Stimulated activated CD8-positive, alpha-beta memory T cell treated with anti-CD3 and anti-CD28 coated beads, Interleukin-12 subunit alpha, Interleukin-12 subunit beta, amount 100 ng/mL, for 4 hours (primary cell): ENCODE measurements around the gene PITPNM2.

Experiments used
- DNase-seq: peaks from one replicate; pipeline ENCODE4 v3.0.0-alpha.2; 2020; ENCODE audit warnings: low read depth

The PITPNM2 gene

DNA sequence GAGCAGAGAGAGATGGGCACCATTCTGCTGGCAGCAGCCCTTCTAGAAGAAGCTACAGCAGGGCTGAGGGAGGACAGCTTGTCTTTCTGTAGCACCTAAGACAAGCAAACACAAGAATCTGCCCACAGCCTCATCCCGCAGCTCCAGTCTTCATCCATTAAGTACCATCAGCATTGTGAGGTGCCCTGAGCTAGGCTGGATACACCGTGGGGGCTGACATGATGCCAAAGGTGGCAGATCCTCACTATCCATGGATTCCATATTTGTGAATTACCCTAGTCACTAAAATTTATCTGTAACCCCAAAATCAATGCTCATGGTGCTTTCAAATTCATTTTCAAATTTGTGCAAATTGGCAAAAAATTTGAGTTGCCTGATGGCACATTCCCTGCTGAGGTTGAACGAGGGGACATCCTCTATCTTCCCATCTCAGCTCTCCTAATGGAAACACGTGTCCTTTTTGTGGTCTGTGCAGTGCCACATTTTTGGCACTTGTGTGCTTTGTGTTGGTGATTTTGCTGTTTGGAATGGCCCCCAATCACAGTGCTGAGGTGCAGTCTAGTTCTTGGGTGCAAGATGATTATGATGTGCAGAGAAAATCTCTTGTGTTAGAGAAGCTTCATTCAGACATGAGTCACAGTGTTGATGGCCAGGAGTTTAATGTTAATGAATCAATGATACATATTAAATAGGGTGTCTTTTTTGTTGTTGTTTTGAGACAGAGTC, 7.0 kb downstream of the PITPNM2 start:
- DNase-seq, result no peak

DNA sequence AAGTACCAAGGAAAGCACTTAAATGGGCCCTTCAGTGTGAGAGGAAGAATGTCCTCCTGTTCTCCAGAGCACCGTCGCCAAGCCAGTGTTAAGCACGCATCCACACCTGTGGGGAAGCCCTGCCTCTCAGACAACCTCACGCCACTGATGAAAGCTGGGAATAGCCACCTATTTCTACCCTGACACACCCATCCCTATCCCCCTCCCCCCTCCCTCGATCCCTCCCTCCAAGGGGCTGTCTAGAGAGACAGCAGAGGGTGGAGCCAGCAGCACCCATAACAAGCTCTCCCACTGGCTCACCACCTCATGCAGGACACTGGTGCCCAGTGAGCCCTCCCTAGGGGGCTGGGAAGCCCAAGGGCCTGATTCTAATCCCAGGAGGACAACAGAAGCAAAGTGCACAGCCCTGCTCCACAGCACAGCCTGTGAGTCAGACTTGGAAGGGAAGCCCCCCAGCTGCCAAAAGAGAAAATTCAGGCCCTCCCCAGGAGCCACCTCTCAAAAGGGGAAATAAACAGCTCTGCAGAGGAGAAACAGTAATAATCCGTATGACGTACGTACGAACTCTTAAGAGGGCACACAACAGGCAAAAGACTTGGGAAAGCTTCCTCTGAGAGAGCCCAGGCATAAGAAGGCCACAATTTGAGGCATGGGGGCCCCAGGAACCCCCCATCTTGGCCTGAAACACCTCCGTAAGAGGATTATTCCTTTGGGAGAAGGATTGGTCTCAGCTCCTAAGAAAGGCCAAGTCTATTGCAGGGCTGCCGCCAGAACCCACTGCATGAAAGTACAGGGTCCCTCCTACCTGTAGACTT, 7.8 kb downstream of the PITPNM2 start:
- no peak for DNase-seq

DNA sequence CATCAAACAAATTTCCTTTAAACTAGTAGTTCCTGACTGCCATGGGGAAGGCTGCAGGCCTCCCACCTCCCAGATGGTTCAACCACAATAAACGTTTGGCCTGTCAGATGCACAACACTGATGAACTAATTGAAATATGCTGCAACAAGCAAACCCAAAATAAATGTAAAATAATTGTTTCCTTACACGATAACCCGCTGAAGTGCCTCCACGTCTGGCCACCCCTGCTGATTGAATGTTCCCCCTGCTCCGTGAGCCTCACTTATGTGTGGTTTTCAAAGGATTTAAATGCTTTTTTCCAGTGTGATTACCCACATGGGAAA, 8.4 kb downstream of the PITPNM2 start:
- no peak for DNase-seq

DNA sequence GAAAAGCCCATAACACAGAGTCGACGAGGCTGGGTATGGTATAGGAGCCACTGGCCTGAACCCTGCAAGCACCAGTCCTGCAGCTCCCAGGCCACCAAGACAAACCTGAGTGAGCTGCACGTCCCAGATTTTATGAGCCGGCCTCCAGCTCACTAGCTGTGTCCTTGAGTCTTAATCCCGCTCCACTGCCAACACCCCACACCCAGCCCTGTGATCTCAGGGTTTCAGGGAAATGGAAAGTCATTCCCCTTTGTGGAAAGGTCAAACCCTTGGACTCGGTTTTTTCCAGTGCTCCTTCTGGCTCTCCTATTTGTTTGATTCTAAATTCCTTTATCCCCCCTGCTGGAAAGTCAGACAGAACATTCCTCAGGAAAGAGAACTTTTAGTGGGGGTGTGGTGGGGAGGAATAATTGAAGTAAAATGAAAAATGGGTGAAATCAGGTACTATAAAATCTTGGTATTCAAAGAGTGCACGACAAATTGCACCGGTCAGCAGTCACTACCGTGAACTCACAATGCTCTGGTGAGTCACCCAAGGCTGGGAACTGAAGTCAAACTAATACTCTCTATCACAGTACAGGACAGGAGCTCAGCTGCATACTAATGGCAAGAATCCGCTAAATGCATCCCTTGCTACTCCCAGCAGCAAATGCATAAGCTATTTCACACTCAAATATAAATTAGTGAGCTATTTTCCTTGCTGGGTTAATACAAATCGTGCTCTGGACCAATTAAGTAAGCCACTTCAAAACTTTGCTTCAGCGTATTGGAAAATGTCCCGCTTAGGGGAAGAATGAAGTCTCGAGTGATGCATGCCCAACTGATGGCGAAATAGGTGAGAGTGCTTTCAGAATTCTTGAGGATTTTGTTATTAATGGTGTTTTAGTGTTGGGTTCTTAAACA, 9.0 kb downstream of the PITPNM2 start:
- no peak for DNase-seq

DNA sequence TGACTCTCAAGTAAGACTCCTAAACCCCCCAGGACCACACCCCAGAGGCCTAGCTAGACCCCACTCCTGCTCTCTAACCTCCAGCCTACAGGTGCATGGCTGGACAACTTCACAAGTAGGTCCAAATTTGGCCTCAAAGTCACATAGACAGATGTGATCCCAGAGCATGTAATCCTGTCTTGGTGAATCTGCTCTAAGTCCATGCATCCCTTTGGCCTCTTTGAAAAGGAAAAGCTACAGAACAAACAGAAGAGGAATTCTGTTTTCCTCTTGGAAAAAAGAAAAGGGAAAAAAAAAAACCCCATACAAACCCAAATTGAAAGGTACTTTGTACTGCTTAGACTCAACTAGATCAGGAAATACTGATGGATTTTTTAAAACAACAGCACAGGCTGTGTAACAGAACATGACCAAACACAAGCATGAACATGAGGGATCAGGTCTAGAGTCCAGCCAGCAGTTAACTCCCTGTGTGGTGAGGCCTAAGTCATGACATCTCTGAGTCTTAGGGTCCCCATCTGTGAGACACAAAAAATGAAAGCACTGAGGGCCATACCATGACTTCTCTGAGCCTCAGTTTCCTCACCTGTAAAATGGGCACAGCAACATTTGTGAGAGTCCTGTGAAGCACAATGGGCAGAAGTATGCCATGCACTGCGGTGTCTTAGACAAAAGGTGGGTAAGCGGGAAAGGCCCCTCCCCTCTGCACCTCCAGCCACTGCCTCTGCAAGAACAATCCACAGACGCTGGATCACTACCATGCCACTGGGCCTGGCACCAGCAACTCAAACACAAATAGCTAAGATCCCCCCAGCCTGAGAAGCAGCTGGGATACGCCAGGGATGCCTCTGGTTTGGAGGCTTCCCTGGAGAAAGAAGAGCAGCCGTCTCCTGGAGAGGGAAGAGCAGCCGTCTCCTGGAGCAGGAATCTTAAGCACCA, 9.9 kb downstream of the PITPNM2 start:
- DNase-seq, result no peak

DNA sequence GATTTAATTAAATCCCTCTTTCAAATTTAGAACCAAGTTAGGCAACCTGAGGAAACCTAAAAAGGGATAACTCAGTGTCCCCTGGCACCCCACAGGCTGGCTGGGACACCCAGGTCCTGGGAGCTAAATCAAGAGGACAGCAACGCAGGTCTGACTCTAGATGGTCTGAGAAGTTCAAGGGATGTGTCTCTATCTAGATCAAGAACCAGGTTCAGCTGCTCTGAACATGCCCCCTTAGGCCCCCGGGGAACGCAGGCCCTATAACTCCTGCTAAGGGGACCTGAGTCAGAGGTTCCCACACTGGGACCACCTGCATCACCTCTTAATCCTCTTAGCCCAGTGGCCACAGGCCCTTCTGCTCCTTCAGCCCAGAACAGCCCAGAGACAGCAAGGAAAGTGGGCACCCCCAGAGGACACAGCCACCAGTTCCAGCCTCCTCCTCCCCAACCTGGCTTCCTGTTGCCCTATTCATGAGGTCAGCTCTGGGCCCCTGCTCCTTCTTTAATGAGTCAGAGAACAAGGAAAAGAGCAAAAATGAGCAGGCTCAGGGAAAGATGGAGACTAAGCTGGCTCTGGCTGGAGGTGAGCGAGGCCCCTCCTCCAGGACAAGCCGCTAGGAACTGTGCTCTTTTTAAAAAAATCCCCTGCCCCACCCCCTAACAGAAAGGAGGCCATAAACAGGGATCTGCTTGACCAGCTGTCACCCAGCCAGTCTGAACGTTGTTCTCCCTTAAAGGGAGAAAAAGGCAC, 10.8 kb downstream of the PITPNM2 start:
- DNase-seq, result no peak

DNA sequence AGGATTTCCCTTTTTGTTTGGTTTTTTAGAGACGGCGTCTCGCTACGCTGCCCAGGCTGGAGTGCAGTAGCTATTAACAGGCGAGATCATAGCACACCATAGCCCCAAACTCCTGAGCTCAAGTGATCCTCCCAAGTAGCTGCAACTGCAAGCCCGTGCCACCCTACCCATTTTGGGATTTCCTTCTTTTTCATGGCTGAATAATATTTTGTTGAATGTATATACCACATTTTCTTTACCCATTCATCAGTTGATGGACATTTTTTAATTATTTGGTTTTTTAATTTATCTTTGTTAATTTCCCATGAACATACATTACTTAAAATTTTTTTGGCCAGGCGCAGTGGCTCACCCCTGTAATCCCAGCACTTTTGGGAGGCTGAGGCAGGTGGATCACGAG, 15.2 kb downstream of the PITPNM2 start:
- no peak for DNase-seq

DNA sequence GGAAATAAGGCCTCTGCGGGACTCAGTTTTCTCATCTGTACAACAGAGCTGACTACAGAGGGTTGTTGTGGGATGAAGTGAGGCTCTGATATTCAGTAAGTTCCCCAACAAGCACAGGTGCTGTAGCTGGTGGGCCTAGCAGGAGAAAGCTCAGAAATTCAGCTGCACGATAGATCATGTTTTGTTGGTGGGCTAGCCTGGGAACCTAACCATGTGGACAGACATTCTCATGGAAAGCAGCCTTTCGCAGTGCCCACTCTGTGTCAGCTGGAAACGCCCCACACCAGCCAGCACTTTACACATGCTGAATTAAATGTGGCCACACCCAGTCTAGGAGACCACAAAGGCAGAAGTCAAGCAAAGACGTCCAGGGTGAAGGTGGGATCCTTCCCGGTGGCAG, 16.1 kb downstream of the PITPNM2 start:
- DNase-seq, result no peak

DNA sequence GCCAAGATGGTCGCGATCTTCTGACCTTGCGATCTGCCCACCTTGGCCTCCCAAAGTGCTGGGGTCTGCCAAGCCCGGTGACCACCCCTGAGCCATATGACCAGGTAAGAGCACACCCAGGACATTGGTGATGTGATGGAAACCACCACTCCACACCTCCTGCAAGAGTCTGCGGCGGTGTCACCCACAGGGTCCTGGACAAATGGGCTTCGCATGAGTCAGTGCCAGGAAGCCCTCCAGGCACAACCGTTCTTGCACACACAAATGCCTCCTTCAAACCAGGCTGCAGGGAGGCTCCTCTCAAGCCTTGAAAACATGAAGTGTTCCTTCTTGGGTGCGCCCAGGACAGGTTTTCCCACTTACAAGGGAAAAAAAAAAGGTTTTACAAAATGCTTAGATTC, 16.6 kb downstream of the PITPNM2 start:
- no peak for DNase-seq

DNA sequence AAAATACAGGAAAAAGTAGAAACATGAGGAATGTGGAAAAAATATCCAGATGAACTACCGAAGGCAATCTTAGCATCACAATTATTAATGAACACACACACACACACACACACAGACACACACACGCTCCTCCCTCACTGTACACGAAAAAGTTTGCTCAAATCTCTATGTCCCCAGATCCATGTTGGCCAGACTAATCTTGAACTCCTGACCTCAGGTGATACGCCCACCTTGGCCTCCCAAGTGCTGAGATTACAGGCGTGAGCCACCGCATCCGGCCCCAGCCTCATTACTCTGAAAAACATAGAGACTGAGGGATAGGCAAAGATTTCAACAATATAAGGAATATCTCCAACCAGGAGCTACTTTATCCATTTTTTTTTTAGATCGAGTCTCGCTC, 17.2 kb downstream of the PITPNM2 start:
- no peak for DNase-seq

DNA sequence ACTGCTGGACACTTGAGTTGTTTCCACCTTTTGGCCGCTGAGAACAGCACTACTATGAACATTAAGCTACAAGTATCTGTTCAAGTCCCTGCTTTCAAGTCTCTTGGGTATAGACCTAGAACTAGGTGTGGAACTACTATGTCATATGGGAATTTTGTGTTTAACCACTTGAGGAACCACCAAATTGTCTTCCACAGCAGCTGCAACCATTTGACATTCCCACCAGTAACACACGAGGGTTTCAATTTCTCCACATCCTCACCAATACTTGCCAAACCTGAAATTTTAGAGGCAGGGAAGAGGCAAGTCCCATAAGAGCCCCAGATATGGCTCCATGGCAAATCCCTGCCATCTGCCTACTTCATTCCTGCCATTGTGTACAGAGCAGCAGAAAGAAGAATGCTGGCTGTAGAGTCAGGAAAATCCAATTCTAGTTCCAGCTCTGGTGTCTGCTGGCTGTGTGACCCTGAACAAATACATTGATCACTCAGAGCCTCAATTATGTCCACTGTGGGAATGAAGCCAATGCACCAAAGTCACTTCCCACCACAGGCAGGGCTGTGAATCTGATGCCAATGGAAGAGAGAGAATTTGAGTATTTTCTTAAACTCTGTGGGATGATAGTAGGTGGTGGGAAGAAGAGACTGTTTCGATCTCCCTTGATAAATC, 17.8 kb downstream of the PITPNM2 start:
- no peak for DNase-seq

DNA sequence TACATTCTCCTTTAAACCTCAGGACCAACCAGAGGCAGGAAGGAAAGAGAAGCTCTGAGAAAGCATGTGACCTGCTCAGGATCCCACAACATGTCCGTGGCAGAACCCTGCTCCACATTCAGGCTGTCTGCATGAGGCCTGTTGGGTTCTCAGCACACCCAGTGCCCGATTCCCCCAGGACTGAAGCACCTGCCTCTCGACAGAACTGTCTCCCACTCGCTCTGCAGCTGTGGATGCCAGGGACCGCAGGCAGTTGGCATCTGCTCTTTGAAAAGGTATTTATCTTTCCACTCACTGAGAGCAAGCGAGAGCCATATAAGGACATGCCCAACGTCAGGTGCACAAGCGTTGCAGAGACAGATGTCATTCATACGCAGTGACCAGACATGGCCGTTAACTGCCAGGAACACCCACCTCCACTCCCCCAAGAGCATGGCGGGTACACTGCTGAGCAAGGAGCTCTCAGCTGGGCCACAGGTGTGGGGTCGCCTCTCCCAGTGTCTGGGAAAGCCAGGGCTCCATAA, 18.9 kb downstream of the PITPNM2 start:
- DNase-seq, result no peak

DNA sequence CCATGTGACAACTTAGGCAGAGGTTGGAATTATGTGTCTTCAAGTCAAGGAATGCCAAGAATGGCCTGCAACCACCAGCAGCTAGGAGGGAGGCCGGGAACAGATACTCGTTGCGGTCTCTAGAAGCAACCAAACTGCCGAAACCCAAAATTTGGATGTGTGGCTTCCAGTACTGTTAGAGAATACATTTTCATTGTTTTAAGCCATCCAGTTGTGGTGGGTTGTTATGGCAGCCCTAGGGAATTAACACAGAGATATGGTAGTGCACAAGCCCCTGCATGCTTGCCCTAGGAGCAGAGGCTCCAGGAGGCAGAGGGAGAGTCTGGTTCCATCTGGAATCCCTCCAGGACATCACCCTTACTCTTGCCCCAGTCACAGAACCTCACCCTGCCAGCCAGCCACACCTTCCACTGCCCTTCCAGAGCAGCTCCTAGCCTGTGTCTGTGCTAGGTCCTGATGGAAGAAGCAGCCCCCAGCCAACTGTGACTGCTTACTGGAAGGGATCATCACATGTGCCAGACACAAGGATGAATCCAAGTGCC, 19.5 kb downstream of the PITPNM2 start:
- DNase-seq, result no peak

DNA sequence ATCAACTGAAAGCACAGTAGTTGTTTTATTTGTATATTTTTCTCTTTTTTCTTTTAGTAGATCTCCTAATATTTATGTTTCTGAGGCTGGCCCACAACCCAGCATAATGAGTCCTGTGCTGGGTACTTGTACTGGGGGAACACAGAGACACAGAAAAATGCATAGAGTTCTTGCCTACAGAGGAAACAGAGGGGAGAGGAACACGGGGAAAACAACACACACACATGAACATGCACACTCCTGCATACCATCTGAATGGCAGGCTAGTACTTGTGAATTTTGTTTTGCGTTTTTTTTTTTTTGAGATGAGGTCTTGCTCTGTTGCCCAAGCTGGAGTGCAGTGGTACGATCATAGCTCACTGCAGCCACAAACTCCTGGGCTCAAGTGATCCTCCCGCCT, 21.3 kb downstream of the PITPNM2 start:
- no peak for DNase-seq

DNA sequence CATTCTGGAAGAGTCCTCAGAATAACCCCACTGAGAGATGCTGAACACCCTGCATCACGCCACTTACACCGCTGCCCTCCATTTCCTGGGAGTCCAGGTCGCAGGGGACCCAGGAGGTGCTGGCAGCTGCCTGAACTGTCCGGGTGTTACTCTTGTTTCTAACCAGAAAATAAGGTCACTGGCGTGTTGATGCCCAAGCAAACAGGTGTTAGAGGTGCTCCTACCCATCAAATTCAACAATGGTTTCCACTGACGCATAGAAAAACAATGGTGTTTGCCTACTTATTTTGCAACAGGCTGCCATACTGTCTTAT, 23.8 kb downstream of the PITPNM2 start:
- DNase-seq, result no peak

DNA sequence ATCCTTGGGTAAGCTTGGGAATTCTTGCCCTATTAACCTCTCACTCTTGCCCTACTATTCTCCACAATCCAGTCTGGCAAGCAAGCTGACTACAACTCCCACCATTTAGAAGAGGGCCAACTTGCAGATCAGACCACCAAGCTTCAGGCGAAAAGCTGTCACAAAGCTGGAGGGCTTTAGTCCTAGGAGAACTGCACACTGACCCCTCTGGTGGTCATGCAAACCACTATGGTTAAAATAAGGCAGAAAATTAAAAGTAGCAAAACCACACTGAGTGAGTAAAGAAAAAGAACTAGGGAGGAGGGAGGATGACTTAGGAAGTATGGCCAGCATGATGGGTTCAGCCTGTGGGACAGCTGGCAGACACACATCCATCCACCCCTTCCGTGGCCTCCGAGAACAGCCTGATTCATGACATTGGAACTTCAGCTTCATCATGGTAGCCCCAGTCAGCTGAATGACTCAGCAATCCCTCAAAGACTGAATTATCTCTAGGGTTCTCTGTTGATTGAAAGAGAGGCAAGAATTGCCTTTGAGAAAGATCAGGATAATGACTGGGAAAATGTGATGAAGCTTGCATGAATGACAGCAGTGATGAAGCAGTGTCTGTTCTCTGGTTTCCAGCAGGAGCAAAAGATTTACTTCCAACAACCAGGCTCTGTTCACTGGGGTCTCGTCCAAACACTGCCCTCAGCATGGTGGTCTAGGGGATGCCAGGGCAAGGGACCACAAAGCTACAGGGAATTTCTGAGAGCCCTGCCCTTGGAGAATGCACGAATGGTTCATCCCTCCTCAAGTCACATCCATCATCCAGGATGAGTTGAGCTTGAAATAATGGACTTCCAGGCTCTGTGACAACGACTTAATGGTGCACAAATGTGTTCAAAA, 24.4 kb downstream of the PITPNM2 start:
- DNase-seq, result no peak

DNA sequence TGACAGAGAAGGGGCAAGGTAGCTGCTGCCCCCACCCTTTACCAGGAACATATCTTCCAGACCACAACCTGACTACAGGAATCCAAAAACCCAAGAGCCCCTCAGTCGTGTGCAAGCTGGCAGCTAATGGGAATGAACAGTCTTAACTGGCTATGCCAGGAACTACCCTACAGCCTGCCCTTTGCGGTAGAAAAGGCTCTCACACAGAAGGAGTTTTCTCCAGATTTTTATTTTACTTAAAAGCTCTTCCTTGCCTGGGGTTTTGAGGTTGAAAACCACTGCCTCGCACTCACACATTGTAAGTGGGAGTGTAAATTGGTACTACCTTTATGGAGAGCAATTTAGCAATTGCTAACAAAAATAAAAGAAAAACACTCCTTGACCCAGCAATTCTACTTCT, 28.3 kb downstream of the PITPNM2 start:
- DNase-seq, result no peak

DNA sequence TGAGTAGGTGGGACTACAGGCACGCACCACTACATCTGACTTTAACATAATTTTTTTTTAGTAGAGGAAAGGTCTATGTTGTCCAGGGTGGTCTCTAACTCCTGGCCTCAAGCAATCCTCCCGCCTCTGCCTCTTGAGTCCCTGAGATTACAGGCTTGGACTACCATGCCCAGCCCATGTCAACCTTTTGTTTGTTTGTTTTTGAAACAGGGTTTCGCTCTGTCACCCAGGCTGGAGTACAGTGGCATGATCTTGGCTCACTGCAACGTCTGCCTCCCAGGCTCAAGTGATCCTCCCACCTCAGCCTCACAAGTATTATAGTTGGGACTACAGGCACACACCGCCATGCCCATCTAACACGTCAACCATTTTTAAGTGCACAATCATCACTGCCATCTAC, 29.2 kb downstream of the PITPNM2 start:
- no peak for DNase-seq
